ENCODE results near the gene CNTNAP5.

Gene CNTNAP5

DNA sequence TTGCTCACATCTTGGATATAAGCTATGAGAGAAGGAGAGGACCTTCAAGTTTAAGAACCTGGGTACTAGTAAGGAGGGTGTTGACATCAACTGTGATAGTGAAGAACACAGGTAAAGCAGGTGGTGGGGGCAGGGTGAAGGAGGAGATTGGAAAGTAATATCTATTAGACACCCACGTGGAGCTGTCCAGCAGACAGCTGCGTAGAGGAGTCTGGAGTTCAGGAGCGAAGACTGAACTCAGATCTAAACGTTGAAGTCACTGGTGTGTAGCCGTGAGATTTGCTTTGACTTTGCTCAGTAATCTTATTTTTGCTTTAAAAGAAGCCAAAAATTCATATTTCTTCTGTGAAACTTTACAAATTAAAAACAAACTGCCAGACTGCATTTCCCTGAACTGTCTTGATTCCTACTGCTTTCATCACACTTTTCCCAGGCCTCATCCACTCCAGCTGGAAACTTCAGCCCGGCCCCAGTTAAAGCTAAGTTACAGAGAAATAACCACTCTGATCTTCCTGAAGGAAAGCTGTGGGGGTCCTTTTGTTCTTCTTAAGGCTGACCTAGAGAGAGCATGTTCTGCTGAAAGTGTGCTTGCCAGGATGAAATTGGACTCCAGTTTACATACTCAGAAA is 533.3 kb downstream of the CNTNAP5 start:
- DNase-seq = no peak
- in situ Hi-C loops (cut with HindIII; ENCODE audit: low pct_ligation_motif_present, low pct_unique_long_range_greater_than_20kb, low sequenced_read_pairs) = no loop called here

DNA sequence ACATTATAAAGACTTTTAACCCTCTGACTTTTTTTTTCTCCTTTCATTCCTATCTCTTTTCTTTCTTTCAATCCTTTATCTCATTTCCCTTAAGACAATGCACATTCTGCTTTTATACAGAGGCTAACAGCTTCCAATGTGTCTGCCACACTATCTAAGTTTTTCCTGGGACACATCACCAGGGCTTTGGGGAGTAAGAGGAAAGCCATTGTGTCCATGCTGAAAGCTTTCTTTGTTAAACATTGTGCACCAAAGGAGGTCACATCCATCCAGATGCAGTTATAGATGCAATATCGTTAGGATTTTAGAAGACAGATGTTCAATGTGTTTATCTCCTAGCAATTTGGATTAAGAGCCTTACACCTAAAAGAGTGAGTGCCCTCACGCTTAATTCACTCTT is 534.1 kb downstream of the CNTNAP5 start:
- in situ Hi-C loops (cut with HindIII; ENCODE audit: low pct_ligation_motif_present, low pct_unique_long_range_greater_than_20kb, low sequenced_read_pairs) = no loop called here
- DNase-seq = no peak

DNA sequence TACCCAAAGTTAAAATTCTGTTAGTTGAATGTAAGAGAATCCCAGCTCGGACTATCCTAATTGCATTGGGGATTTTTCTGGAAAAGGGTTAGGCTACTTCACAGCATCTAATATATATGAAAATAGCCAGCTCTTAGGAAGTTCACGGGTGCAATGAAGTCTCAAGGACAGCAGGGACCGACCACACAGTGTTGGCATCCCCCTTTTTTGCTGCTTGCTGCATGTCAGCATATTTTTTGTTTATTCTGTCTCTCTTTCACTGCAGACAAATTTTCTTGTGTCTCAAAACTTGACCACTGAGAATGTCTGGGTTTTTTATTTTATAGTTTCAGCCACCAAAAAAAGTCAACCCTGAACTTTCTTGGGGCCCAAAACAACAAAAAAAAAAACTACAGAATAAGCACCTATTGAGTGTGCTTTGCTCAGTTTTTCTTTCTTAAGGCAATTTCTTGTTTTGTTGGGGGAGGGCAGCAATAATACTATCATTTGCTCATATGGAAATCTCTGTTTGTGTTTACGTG is 535.6 kb downstream of the CNTNAP5 start:
- no peak for DNase-seq
- in situ Hi-C loops (cut with HindIII; ENCODE audit: low pct_ligation_motif_present, low pct_unique_long_range_greater_than_20kb, low sequenced_read_pairs) = no loop called here

- in situ Hi-C loops (cut with HindIII; ENCODE audit: low pct_ligation_motif_present, low pct_unique_long_range_greater_than_20kb, low sequenced_read_pairs) = no loop called here
Measured at GRCh38 chr2:124561486-124561885, 536.4 kb downstream of the CNTNAP5 start.

DNA sequence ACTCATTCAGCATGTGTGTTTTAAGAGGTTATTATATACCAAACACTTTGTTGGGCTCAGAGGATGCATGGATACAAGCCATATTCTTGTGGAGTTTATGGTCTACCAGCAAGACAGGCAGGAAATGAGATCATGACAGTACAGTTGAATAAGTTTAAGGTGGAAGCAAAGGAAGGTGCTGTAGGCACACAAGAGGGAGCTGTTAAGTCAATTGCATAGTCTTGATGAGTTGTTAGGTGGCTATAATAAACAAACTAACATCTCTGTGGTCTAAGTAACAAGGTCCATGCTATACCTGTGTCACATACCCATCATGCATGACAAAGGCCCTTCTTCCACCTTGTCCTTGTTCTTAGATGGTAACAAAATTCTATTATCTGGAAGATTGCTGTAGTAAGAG is 538.3 kb downstream of the CNTNAP5 start:
- in situ Hi-C loops (cut with HindIII; ENCODE audit: low pct_ligation_motif_present, low pct_unique_long_range_greater_than_20kb, low sequenced_read_pairs) = no loop called here
- peak; percentile 2 for DNase-seq

More at GRCh38 chr2:124561486-124561885, 536.4 kb downstream of the CNTNAP5 start:
- no peak for DNase-seq

- in situ Hi-C loops (cut with HindIII; ENCODE audit: low pct_ligation_motif_present, low pct_unique_long_range_greater_than_20kb, low sequenced_read_pairs) = no loop called here
- DNase-seq = no peak
Measured at GRCh38 chr2:124566518-124566970, 541.5 kb downstream of the CNTNAP5 start.

DNA sequence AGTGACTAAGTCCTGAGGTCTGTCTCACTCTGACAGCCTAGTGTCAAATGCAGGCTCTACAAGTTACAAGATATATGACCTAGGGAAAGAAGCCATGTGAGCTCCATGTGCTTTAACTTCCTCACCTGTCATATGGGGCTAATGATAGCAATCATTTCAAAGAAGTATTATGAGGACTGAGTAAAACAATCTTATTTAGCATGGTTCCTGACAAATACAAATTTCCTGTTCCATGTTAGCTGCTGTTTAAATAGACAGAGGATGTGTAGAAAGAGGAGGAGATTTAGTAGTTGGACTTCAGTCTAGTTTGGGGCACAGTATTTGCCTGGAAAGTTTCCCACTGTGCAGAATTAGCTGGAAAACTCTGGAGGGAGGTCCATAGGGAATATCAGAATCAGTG is 545.8 kb downstream of the CNTNAP5 start:
- no peak for DNase-seq
- in situ Hi-C loops (cut with HindIII; ENCODE audit: low pct_ligation_motif_present, low pct_unique_long_range_greater_than_20kb, low sequenced_read_pairs) = no loop called here

GRCh38 chr2:124571836-124572235 is 546.7 kb downstream of the CNTNAP5 start:
- DNase-seq = no peak
- in situ Hi-C loops (cut with HindIII; ENCODE audit: low pct_ligation_motif_present, low pct_unique_long_range_greater_than_20kb, low sequenced_read_pairs) = no loop called here

DNA sequence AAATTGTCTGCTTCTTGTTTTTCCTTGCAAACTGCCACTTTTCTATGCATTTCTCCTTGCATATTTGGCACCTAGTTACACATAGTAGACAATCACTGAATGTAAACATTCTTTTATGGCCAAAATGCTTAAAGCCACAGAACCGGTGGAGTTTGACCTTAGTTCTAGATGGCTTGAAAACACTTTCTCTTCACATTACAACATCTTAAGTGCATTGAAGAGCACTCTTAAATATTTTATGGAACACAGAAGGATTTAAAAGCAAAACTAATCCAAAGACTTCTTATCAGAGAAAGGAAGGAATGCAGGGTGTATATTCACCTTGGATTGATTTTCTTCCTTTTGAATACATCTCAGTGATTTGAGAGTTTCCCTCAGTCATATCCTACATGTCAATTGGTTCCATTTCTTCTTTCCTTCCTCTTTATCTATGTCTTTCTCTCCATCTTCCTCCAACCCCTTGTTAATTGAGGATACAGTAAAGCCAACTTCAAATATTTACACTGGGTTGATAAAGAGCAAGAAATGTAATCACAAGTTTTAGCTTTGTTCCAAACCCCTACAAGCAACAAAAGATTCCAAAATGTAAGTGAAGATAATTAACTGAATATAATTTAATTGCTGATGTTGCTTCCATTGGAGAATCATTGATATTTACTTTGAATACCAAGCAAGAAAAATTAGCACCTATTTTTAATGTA is 548.0 kb downstream of the CNTNAP5 start:
- in situ Hi-C loops (cut with HindIII; ENCODE audit: low pct_ligation_motif_present, low pct_unique_long_range_greater_than_20kb, low sequenced_read_pairs) = no loop called here
- no peak for DNase-seq

DNA sequence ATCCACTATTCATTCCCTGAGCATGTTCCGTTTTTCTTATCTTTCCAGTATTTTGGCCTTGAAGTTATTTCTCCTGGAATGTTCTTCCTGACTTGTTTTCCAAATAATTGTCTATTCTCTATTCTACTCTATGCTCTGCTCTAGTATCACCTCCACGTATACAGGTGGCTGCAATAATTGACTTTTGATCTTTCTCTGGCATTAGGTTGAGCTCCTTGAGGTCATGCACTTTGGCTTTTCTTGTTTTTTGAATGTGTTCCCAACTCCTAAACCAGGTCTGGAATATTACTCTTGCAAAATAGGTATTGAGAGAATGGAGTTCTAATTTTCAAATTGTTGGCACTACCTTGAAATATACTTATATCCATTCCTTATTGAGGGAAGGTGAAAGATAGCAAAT is 550.4 kb downstream of the CNTNAP5 start:
- DNase-seq = no peak
- in situ Hi-C loops (cut with HindIII; ENCODE audit: low pct_ligation_motif_present, low pct_unique_long_range_greater_than_20kb, low sequenced_read_pairs) = no loop called here

DNA sequence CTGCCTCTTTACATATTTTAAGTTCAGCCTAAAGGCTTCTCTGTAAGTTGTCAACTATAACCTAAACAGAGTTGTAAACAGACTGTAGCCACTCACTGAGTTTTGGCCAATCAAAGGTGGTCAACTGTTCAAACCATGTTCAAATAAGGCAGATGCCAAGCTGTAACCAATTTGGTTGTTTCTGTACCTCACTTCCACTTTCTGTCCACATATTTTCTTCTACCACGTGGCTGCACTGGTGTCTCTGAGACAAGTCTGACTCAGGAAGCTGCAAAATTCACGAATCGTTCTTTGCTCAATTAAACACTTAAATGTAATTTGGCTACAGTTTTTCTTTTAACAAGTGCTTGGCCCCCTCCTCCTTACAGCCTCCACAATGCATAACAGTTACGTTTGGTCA is 555.2 kb downstream of the CNTNAP5 start:
- DNase-seq = no peak
- in situ Hi-C loops (cut with HindIII; ENCODE audit: low pct_ligation_motif_present, low pct_unique_long_range_greater_than_20kb, low sequenced_read_pairs) = no loop called here

GRCh38 chr2:124582387-124582786 is 557.3 kb downstream of the CNTNAP5 start:
- in situ Hi-C loops (cut with HindIII; ENCODE audit: low pct_ligation_motif_present, low pct_unique_long_range_greater_than_20kb, low sequenced_read_pairs) = no loop called here
- DNase-seq = no peak

- in situ Hi-C loops (cut with HindIII; ENCODE audit: low pct_ligation_motif_present, low pct_unique_long_range_greater_than_20kb, low sequenced_read_pairs) = no loop called here
- DNase-seq = no peak
Measured at GRCh38 chr2:124584615-124585014, 559.5 kb downstream of the CNTNAP5 start.

- in situ Hi-C loops (cut with HindIII; ENCODE audit: low pct_ligation_motif_present, low pct_unique_long_range_greater_than_20kb, low sequenced_read_pairs) = no loop called here
- DNase-seq = no peak
Measured at GRCh38 chr2:124585277-124585676, 560.2 kb downstream of the CNTNAP5 start.

- in situ Hi-C loops (cut with HindIII; ENCODE audit: low pct_ligation_motif_present, low pct_unique_long_range_greater_than_20kb, low sequenced_read_pairs) = no loop called here
- no peak for DNase-seq
Measured at GRCh38 chr2:124586210-124586609, 561.1 kb downstream of the CNTNAP5 start.

DNA sequence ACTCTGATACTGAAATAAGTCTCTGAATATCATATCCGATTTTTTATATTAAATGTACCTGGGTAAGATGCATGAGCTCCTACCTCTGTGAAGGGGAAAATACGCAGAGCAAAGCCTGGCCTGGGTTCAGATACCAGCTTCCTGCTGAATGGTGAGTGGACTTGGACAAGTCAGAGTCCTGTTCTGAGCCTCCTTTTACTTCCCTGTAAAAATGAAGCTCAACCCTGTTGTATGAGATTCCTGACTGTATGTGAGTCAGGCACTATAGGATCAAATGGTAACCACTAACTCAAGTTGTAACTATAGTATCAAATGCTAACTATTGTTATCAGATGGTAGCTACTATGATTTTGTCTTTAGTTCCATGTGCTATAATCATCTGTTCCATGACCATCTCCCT is 561.7 kb downstream of the CNTNAP5 start:
- DNase-seq = no peak
- in situ Hi-C loops (cut with HindIII; ENCODE audit: low pct_ligation_motif_present, low pct_unique_long_range_greater_than_20kb, low sequenced_read_pairs) = no loop called here

DNA sequence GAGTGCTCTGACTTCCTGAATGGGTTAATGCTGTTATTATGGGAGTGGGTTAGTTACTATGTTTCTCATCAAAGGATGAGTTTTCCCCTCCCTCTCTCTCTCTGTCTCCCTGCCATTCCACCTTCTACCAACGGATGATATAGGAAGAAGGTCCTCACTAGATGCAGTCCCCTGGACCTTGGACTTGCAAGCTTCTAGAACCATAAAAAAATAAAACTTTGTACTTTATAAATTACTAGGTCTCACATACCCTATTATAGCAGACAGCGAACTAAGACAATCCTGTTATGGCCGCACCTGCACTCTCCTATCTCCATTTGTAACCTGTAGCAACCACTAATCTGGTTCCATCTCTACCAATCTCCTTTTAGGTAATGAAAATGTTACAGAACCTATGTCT is 564.9 kb downstream of the CNTNAP5 start:
- in situ Hi-C loops (cut with HindIII; ENCODE audit: low pct_ligation_motif_present, low pct_unique_long_range_greater_than_20kb, low sequenced_read_pairs) = no loop called here
- DNase-seq = no peak

GRCh38 chr2:124602759-124603158 is 577.7 kb downstream of the CNTNAP5 start:
- DNase-seq = no peak
- in situ Hi-C loops (cut with HindIII; ENCODE audit: low pct_ligation_motif_present, low pct_unique_long_range_greater_than_20kb, low sequenced_read_pairs) = no loop called here

- in situ Hi-C loops (cut with HindIII; ENCODE audit: low pct_ligation_motif_present, low pct_unique_long_range_greater_than_20kb, low sequenced_read_pairs) = no loop called here
- no peak for DNase-seq
Measured at GRCh38 chr2:124604940-124605339, 579.9 kb downstream of the CNTNAP5 start.

DNA sequence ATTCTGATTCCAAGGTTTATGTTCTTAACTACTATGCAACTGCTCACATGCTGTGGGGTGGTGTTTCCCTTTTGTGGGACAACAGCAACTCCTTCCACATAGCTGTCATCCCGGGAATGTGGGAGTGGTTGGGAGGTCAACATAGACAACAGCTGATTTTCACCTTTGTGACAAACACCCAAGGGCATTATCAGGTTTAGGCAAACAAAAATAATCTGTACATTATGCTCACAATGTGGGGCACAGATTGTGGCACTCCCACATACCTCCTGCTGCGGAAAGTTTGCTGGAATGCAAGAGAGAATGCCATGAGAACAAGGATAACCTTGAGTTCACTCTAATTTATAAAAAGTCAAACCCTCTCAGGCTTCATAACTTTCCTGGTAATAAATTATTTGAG is 582.6 kb downstream of the CNTNAP5 start:
- no peak for DNase-seq
- in situ Hi-C loops (cut with HindIII; ENCODE audit: low pct_ligation_motif_present, low pct_unique_long_range_greater_than_20kb, low sequenced_read_pairs) = no loop called here
